Measurements from ENCODE around the gene TMIGD1.
A peak's percentile ranks its signal among the peaks of the same experiment; 100 is the strongest.

Gene TMIGD1

DNA sequence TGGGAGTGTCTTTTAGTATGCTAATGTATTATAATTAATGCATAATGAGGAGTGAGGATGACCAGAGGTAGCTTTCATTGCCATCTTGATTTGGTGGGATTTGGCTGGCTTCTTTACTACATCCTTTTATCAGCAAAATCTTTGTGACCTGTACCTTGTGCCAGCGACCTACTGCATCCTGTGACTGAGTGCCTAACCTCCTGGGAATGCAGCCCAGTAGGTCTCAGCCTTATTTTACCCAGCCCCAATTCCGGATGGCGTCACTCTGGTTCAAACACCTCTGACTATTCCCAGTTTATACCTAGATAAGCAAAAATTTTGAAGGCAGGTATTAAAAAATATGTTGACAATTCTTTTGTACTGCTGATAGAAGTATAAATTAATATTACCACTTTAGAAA lies 31.6 kb downstream of the TMIGD1 start:
- no peaks in the 10 kb centered on the region for H3K36me3 ChIP-seq (ENCODE audit: control insufficient read depth in 1 of 2, insufficient read depth in 2 of 2, low read length in 2 of 2)
- H3K27me3 ChIP-seq (ENCODE audit: low read depth, low read length), result no peaks in the 10 kb centered on the region
- H3K4me3 ChIP-seq (ENCODE audit: low read depth in 1 of 2, low read length in 2 of 2), result no peak overlapping the region
- no peak overlapping the region for H3K27ac ChIP-seq (ENCODE audit: low read length)
- no peaks in the 10 kb centered on the region for H3K4me1 ChIP-seq (ENCODE audit: control insufficient read depth in 1 of 2, insufficient read depth in 2 of 2, low read length in 2 of 2)
- H3K9me3 ChIP-seq (ENCODE audit: control insufficient read depth in 1 of 2, low read length in 2 of 2), result no peaks in the 10 kb centered on the region

DNA sequence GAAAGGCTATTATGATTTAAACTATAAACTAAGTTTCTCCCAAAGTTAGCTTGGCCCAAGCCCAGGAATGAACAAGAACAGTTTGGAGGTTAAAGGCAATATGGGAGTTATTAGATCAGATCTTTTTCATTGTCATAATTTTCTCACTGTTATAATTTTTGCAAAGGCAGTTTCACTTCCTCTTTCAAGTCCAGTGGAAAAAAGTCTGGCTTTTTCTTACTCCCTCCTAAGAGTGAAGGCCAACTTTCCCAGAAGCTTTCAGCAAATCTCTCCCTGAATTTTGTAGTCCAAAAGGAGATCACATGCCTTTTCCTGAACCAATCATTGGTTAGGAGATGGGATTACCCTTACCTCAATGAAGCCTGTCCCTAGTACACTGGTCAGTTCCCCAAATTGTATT lies 33.0 kb downstream of the TMIGD1 start:
- H3K9me3 ChIP-seq (ENCODE audit: control insufficient read depth in 1 of 2, low read length in 2 of 2), result no peaks in the 10 kb centered on the region
- no peaks in the 10 kb centered on the region for H3K4me1 ChIP-seq (ENCODE audit: control insufficient read depth in 1 of 2, insufficient read depth in 2 of 2, low read length in 2 of 2)
- H3K36me3 ChIP-seq (ENCODE audit: control insufficient read depth in 1 of 2, insufficient read depth in 2 of 2, low read length in 2 of 2), result no peaks in the 10 kb centered on the region
- no peak overlapping the region for H3K4me3 ChIP-seq (ENCODE audit: low read depth in 1 of 2, low read length in 2 of 2)
- no peak overlapping the region for H3K27ac ChIP-seq (ENCODE audit: low read length)
- H3K27me3 ChIP-seq (ENCODE audit: low read depth, low read length), result no peaks in the 10 kb centered on the region

DNA sequence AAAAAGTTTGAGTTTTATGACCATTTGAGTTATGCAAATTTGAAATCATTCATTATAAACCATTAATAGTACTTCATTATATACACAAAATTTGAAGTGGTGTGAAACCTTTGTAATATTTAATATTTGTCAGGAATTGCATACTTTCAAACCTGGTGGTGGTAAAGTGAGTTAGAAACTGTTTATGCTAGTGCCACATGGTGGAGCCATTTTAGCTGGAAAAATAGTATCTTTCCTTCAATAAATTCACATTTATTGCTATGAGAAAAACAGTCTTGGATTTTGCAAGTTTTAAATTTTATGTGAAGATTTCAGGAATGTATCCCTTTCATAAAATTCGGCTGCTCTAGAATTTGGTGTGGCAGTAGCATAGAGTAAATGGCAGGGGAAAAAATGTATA lies 34.9 kb downstream of the TMIGD1 start:
- Histone ChIP-seq H3K36me3 (ENCODE audit: control insufficient read depth in 1 of 2, insufficient read depth in 2 of 2, low read length in 2 of 2) (no peaks in the 10 kb centered on the region), H3K4me3 (ENCODE audit: low read depth in 1 of 2, low read length in 2 of 2) (no peak overlapping the region), H3K4me1 (ENCODE audit: control insufficient read depth in 1 of 2, insufficient read depth in 2 of 2, low read length in 2 of 2) (no peaks in the 10 kb centered on the region), H3K9me3 (ENCODE audit: control insufficient read depth in 1 of 2, low read length in 2 of 2) (no peaks in the 10 kb centered on the region), H3K27ac (ENCODE audit: low read length) (no peak overlapping the region), H3K27me3 (ENCODE audit: low read depth, low read length) (no peaks in the 10 kb centered on the region)

DNA sequence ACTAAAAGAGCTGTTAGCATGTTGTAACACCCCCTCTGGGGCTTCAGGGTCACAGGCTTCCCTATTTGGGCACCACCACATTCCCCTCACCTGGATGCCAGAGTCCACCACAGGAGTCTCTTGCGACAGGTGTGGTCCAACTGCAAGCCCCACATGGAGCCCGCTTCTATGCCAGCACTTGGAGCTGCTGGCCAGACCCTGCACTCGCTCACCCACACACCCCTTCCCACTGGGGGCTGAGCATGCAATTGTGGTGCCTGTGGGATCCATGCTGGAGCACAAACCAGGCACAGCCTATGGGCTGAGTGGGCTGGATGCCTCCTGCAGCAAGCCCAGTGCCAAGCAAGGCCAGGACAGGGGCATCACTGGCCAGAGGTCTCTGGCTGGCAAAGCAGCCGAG lies 36.1 kb downstream of the TMIGD1 start:
- Histone ChIP-seq H3K27ac (ENCODE audit: low read length) (no peak overlapping the region), H3K9me3 (ENCODE audit: control insufficient read depth in 1 of 2, low read length in 2 of 2) (no peaks in the 10 kb centered on the region), H3K4me3 (ENCODE audit: low read depth in 1 of 2, low read length in 2 of 2) (no peak overlapping the region), H3K4me1 (ENCODE audit: control insufficient read depth in 1 of 2, insufficient read depth in 2 of 2, low read length in 2 of 2) (no peaks in the 10 kb centered on the region), H3K27me3 (ENCODE audit: low read depth, low read length) (no peaks in the 10 kb centered on the region), H3K36me3 (ENCODE audit: control insufficient read depth in 1 of 2, insufficient read depth in 2 of 2, low read length in 2 of 2) (no peaks in the 10 kb centered on the region)

DNA sequence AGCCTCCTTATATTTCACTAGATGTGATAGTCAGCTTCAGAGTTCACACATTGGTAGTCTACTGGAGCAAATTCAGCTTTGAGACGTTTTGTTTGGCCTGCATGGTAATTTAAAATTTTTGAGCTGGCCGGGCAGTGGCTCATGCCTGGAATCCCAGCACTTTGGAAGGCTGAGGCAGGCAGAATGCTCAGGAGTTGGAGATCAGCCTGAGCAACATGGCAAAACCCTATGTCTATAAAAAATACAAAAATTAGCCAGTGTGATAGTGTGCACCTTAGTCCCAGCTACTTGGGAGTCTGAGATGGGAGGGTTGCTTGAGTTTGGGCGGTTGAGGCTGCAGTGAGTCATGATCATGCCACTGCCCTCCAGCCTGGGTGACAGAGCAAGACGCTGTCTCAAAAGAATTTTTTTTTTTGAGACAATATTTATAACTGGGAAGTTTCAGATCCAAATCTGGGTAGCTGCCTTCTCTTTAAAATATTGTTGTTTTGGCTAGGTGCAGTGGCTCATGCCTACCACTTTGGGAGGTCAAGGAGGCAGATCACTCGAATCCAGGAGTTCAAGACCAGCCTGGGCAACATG lies 37.3 kb downstream of the TMIGD1 start:
- no peak overlapping the region for H3K4me3 ChIP-seq (ENCODE audit: low read depth in 1 of 2, low read length in 2 of 2)
- no peaks in the 10 kb centered on the region for H3K4me1 ChIP-seq (ENCODE audit: control insufficient read depth in 1 of 2, insufficient read depth in 2 of 2, low read length in 2 of 2)
- no peaks in the 10 kb centered on the region for H3K9me3 ChIP-seq (ENCODE audit: control insufficient read depth in 1 of 2, low read length in 2 of 2)
- H3K27ac ChIP-seq (ENCODE audit: low read length), result no peak overlapping the region
- no peaks in the 10 kb centered on the region for H3K27me3 ChIP-seq (ENCODE audit: low read depth, low read length)
- no peaks in the 10 kb centered on the region for H3K36me3 ChIP-seq (ENCODE audit: control insufficient read depth in 1 of 2, insufficient read depth in 2 of 2, low read length in 2 of 2)

DNA sequence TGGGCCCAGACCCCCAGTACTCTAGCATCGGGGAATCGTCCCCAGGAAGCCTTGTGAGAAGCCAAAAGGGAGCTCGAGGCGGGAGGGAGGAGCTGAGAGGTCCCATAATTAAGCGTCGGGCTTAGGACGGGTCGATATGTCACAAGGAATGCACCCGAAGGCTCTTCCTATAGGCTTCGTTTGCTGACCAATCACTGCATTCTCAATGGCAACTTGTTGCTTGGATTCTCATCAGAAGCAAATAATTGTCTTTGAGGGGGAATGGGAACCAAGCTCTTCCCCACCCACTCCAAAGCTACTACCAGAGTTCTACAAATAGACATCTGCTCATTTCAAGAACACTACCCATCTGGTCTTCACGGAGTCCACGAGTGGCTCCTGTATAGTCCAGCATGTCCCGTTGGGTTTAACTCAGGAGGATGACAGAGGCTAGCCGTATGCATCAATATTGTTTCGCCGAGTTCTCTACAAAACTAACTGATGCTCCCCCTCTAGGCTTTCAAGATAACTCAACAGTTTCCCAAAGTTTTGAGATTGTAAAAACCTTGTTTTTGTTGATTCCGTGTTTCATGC lies 41.5 kb downstream of the TMIGD1 start:
- no peaks in the 10 kb centered on the region for H3K27me3 ChIP-seq (ENCODE audit: low read depth, low read length)
- H3K9me3 ChIP-seq (ENCODE audit: control insufficient read depth in 1 of 2, low read length in 2 of 2), result no peaks in the 10 kb centered on the region
- H3K4me3 ChIP-seq (ENCODE audit: low read depth in 1 of 2, low read length in 2 of 2), result peak overlapping the region; percentile 76 to 97
- H3K36me3 ChIP-seq (ENCODE audit: control insufficient read depth in 1 of 2, insufficient read depth in 2 of 2, low read length in 2 of 2), result peaks cover under 1 to 3% of the 10 kb centered on the region in 2 donors
- peaks cover 12 to 14% of the 10 kb centered on the region in 2 donors for H3K4me1 ChIP-seq (ENCODE audit: control insufficient read depth in 1 of 2, insufficient read depth in 2 of 2, low read length in 2 of 2)
- peak overlapping the region; percentile 52 for H3K27ac ChIP-seq (ENCODE audit: low read length)

DNA sequence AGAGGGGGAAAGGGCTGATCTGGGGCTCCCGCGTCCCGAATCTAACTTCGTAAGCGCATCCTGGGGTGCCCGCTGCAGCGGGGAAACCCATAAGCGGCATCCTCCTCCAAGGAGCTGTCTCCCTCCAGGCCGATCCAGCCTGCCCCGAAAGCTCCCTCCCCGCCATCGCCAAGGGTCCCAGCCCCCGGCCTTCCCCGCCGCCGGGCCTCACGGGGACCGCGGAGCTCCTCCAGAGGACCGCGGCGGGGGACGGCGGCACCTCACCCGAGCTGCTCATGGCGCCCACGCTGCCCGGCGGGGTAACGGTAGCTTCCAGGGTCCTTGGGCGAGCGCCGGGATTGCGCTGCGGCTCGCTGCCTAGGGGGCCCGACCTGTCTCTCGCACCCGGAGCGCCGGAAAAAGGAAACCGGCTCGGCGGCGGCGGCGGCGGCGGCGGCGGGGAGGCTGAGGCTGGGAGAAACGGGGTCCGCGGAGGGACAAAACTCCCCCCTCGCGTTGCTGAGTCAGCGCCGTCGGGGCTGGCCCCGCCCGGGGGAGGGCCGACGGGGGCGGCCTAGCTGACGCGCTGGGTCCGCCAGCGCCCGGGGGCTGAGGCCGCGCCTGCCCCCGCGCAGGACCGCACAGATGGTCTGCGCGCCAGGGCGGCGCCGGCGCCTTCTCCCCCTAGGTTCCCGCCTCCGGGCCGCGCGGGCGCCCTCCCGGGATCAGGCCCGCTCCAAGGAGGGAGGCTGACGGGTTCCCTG lies 42.1 kb downstream of the TMIGD1 start, which contains the start of gene BLMH:
TSS of gene BLMH (minus strand) at position 402 of the 743 bp plus-strand sequence. CDS start at position 277, 125 bp downstream.
- peaks cover 7 to 10% of the 10 kb centered on the region in 2 donors for H3K36me3 ChIP-seq (ENCODE audit: control insufficient read depth in 1 of 2, insufficient read depth in 2 of 2, low read length in 2 of 2)
- H3K4me3 ChIP-seq (ENCODE audit: low read depth in 1 of 2, low read length in 2 of 2), result peak within 1 kb of the TSS; percentile 97 to 98
- H3K9me3 ChIP-seq (ENCODE audit: control insufficient read depth in 1 of 2, low read length in 2 of 2), result no peaks in the 10 kb centered on the region
- no peaks in the 10 kb centered on the region for H3K27me3 ChIP-seq (ENCODE audit: low read depth, low read length)
- H3K4me1 ChIP-seq (ENCODE audit: control insufficient read depth in 1 of 2, insufficient read depth in 2 of 2, low read length in 2 of 2), result peaks cover 12 to 14% of the 10 kb centered on the region in 2 donors
- H3K27ac ChIP-seq (ENCODE audit: low read length), result peak within 1 kb of the TSS; percentile 52

DNA sequence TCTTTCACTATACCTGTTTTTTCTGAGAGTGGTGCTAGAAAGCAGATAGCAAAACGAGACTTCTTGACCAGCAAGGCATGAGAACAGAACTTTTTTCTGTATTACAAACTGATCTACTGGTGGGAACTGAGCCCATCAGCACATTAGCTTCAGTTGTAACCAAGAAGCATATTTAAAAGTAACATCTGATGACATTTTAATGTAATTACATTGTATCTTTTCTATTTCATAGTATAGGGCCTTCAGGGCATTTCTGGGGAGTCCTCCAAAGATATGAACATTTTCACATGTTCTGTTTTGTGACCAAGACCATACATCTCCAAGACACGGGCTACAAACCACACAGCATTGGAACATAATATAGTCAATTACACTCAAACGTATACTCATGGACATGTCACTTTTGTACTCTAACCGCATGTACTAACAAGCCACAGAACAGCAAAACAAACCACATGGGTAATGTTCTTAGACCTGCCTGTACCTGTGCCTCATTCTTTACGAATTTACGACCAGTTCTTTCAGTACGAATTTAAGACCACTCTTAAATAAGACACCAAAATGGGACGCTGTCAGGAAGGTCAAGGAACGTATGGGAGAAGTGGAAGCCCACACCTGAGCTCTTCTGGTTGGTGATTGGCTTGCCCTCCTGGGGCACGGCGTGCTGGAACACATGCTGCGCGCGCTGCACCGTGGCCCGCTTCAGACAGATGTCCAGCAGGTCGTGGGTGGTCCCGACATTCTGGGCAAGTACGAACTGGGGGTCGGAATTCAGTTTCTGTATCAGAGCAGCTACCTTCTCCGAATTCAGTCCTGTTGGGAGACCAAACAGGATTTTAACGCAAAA lies 42.9 kb downstream of the TMIGD1 start:
- Histone ChIP-seq H3K36me3 (ENCODE audit: control insufficient read depth in 1 of 2, insufficient read depth in 2 of 2, low read length in 2 of 2) (peaks cover 12 to 15% of the 10 kb centered on the region in 2 donors), H3K27me3 (ENCODE audit: low read depth, low read length) (no peaks in the 10 kb centered on the region), H3K4me3 (ENCODE audit: low read depth in 1 of 2, low read length in 2 of 2) (peak overlapping the region; percentile 97 to 98), H3K27ac (ENCODE audit: low read length) (peak overlapping the region; percentile 36), H3K9me3 (ENCODE audit: control insufficient read depth in 1 of 2, low read length in 2 of 2) (no peaks in the 10 kb centered on the region), H3K4me1 (ENCODE audit: control insufficient read depth in 1 of 2, insufficient read depth in 2 of 2, low read length in 2 of 2) (peaks cover 12 to 14% of the 10 kb centered on the region in 2 donors)

DNA sequence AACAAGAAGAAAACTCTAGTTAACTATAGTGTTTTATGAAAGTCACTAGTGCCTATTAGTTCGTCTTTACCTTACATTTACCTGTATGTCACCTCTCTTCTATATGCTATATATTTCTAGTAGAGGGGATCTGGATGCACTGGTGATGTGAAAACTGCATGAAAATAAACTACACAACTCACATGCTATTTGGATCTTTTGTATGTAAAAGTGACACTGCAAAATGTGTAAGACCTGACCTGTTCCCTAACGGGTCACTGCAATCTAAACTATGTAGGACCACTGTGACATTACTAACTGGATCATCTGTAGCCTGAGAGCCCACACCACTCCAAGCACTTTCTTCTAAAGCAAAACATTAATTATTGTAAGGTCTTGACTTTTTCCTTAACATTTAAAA lies 43.8 kb downstream of the TMIGD1 start:
- no peaks in the 10 kb centered on the region for H3K9me3 ChIP-seq (ENCODE audit: control insufficient read depth in 1 of 2, low read length in 2 of 2)
- H3K4me1 ChIP-seq (ENCODE audit: control insufficient read depth in 1 of 2, insufficient read depth in 2 of 2, low read length in 2 of 2), result peaks cover 12 to 14% of the 10 kb centered on the region in 2 donors
- peak overlapping the region in 1 of 2 donors; percentile 97 for H3K4me3 ChIP-seq (ENCODE audit: low read depth in 1 of 2, low read length in 2 of 2)
- H3K36me3 ChIP-seq (ENCODE audit: control insufficient read depth in 1 of 2, insufficient read depth in 2 of 2, low read length in 2 of 2), result peaks cover 20 to 23% of the 10 kb centered on the region in 2 donors
- no peak overlapping the region for H3K27ac ChIP-seq (ENCODE audit: low read length)
- no peaks in the 10 kb centered on the region for H3K27me3 ChIP-seq (ENCODE audit: low read depth, low read length)

DNA sequence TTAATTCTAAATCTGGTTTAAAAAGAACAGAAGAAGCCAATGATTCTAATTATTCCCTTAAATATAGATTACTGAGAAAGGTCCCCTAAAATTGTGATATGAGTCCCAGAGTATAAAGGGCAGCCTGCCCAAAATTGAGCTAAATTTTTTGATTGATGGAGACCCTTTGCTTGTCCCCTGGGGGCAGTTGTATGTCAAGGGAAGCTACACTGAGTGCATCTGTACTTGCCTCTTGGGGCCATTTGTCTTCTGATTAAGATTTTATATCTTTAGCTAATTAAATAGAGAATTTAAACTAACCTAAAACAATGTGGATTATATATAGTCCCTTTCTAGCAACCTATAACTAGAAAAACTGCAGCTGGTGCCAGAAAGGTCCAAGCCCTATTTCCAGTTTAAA lies 54.7 kb downstream of the TMIGD1 start:
- Histone ChIP-seq H3K4me1 (ENCODE audit: control insufficient read depth in 1 of 2, insufficient read depth in 2 of 2, low read length in 2 of 2) (no peaks in the 10 kb centered on the region), H3K27me3 (ENCODE audit: low read depth, low read length) (no peaks in the 10 kb centered on the region), H3K27ac (ENCODE audit: low read length) (no peak overlapping the region), H3K9me3 (ENCODE audit: control insufficient read depth in 1 of 2, low read length in 2 of 2) (no peaks in the 10 kb centered on the region), H3K4me3 (ENCODE audit: low read depth in 1 of 2, low read length in 2 of 2) (no peak overlapping the region), H3K36me3 (ENCODE audit: control insufficient read depth in 1 of 2, insufficient read depth in 2 of 2, low read length in 2 of 2) (peaks cover 12 to 68% of the 10 kb centered on the region in 2 donors)

DNA sequence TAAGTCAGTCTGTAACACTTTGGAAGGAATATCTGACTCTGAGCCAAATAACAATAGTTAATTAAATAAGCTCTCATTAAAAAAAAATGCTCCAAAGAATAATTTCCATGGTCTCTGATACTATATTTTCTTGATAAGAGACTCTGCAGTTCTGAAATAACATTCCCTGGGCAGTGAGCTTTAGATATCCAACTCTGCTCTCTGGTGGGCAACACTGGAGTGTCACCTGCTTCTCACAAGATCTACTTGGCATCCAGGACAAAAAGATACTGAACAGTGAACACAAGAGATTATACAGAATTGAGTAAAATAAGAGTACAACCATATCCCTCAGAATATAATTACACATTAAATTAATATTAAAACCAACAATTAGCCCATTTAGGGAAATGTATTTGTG lies 55.8 kb downstream of the TMIGD1 start:
- no peaks in the 10 kb centered on the region for H3K9me3 ChIP-seq (ENCODE audit: control insufficient read depth in 1 of 2, low read length in 2 of 2)
- H3K27ac ChIP-seq (ENCODE audit: low read length), result no peak overlapping the region
- H3K27me3 ChIP-seq (ENCODE audit: low read depth, low read length), result no peaks in the 10 kb centered on the region
- H3K4me3 ChIP-seq (ENCODE audit: low read depth in 1 of 2, low read length in 2 of 2), result no peak overlapping the region
- no peaks in the 10 kb centered on the region for H3K4me1 ChIP-seq (ENCODE audit: control insufficient read depth in 1 of 2, insufficient read depth in 2 of 2, low read length in 2 of 2)
- peaks cover 19 to 71% of the 10 kb centered on the region in 2 donors for H3K36me3 ChIP-seq (ENCODE audit: control insufficient read depth in 1 of 2, insufficient read depth in 2 of 2, low read length in 2 of 2)
